Measurements from ENCODE around the gene GBF1.

DNA sequence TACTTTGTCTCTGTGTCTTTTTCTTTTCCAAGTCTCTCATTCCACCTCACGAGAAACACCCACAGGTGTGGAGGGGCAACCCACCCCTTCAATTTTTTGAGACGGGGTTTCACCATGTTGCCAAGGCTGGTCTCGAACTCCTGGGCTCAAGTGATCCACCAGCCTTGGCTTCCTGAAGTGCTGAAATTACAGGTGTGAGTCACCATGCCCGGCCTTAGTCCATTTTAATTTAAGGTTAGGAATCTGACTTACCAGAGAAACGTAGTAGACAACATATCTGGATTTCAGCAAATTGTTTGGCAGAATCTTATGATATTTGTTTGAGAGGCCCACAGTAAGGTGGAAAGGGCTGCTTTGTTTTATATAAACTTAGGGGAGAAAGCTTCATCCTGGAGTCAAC is 147.0 kb downstream of the GBF1 start:
- TF ChIP-seq EZH2 (IDR thresholded peaks at IDR 0.05; ENCODE audit: borderline replicate concordance, insufficient read depth, low read depth, low read length, poor library complexity, severe bottlenecking): no peak
- TF ChIP-seq, protein P1, sequence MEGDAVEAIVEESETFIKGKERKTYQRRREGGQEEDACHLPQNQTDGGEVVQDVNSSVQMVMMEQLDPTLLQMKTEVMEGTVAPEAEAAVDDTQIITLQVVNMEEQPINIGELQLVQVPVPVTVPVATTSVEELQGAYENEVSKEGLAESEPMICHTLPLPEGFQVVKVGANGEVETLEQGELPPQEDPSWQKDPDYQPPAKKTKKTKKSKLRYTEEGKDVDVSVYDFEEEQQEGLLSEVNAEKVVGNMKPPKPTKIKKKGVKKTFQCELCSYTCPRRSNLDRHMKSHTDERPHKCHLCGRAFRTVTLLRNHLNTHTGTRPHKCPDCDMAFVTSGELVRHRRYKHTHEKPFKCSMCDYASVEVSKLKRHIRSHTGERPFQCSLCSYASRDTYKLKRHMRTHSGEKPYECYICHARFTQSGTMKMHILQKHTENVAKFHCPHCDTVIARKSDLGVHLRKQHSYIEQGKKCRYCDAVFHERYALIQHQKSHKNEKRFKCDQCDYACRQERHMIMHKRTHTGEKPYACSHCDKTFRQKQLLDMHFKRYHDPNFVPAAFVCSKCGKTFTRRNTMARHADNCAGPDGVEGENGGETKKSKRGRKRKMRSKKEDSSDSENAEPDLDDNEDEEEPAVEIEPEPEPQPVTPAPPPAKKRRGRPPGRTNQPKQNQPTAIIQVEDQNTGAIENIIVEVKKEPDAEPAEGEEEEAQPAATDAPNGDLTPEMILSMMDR (IDR thresholded peaks at IDR 0.05): no peak
